HG02943 (cell line): Measurements from ENCODE around the gene HOMEZ.
"Not testable (repeated sequence)": the region's sequence is repeated elsewhere in the genome, so short reads cannot be mapped to it uniquely, and the experiment has no call there.

Experiments used
- ATAC-seq: cut with Tn5 transposase; IDR thresholded peaks from one replicate; pipeline ENCODE4 v1.9.1; 2021; ENCODE audit warnings: mild to moderate bottlenecking, low read depth, moderate library complexity; ENCODE audit not compliant: unreplicated experiment

Gene HOMEZ

DNA sequence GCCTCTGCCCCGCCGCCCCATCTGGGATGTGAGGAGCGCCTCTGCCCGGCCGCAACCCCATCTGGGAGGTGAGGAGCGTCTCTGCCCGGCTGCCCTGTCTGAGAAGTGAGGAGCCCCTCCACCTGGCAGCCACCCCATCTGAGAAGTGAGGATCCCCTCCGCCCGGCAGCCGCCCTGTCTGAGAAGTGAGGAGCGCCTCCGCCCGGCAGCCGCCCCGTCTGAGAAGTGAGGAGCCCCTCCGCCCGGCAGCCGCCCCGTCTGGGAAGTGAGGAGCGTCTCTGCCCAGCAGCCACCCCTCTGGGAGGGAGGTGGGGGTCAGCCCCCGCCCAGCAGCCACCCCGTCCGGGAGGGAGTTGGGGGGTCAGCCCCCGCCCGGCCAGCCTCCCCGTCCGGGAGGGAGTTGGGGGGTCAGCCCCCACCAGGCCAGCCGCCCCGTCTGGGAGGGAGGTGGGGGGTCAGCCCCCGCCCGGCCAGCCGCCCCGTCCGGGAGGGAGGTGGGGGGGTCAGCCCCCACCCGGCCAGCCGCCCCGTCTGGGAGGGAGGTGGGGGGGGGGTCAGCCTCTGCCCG lies 53.6 kb downstream of the HOMEZ start:
- not testable (repeated sequence) for ATAC-seq

DNA sequence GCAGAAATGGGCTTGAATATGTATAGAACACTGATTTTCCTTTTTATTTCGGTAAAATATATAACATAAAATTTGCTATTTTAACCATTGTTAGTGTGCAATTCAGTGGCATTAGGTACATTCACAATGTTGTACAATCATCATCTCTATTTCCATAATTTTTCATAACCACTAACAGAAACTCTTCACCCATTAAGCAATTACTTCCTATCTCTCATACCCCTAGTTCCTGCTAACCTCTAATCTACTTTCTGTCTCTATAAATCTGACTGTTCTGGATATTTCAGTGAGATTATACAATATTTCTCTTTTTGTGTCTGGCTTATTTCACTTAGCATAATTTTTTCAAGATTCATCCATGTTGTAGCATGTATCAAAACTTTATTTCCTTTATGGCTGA lies 57.1 kb downstream of the HOMEZ start:
- no peak for ATAC-seq

DNA sequence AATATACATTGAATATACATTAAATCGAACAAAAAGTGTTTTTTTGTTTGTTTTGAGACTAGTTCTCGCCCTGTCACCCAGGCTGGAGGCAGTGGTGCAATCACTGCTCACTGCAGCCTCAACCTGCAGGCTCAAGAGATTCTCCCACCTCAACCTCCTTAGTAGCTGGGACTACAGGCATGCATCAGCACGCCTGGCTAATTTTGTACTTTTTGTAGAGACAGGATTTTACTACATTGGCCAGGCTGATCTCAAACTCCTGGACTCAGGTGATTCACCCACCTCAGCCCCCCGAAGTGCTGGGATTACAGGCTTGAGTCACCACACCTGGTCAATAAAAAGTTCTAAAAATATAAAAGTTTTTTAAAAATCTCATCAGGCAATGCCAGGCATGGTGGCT lies 58.4 kb downstream of the HOMEZ start:
- no peak for ATAC-seq

DNA sequence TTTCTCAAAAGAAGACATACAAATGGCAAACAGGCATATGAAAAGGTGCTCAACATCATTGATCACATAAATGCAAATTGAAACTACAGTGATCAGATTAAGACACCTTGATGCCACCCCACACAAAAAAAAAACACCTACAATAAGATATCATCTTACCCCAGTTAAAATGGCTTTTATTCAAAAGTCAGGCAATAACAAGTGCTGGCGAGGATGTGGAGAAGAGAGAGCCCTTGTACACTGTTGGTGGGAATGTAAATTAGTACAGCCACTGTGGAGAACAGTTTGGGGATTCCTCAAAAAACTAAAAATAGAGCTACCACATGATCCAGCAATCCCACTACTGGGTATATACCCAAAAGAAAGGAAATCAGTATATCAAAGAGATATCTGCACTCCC lies 61.0 kb downstream of the HOMEZ start:
- not testable (repeated sequence) for ATAC-seq
